KMS-11 (cell line): ENCODE results near the gene SECISBP2.

Source experiments
- H2AFZ ChIP-seq: fragments of 200-600 bp; sonication (generic); 2 replicates; pipeline ENCODE4 v1.6.1; 2016; ENCODE audit warnings: antibody characterized with exemption, mixed run types, low read depth
- H3K27ac ChIP-seq: fragments of 200-600 bp; sonication (generic); 2 replicates; pipeline ENCODE4 v1.6.1; 2016; ENCODE audit warnings: mild to moderate bottlenecking, mixed run types
- H3K27me3 ChIP-seq: fragments of 200-600 bp; sonication (generic); 2 replicates; pipeline ENCODE4 v1.6.1; 2017; ENCODE audit warnings: mild to moderate bottlenecking, low read depth, mixed run types, moderate library complexity; ENCODE audit not compliant: insufficient read depth
- H3K36me3 ChIP-seq: fragments of 200-600 bp; sonication (generic); 2 replicates; pipeline ENCODE4 v1.6.1; 2017; ENCODE audit warnings: mild to moderate bottlenecking, mixed run types; ENCODE audit not compliant: insufficient read depth
- H3K4me1 ChIP-seq: fragments of 200-600 bp; sonication (generic); 2 replicates; pipeline ENCODE4 v1.6.1; 2016; ENCODE audit warnings: mild to moderate bottlenecking, low read depth, mixed run types; ENCODE audit not compliant: poor library complexity, severe bottlenecking
- H3K4me2 ChIP-seq: fragments of 200-600 bp; sonication (generic); 2 replicates; pipeline ENCODE4 v1.7.0; 2016; ENCODE audit warnings: mild to moderate bottlenecking, mixed run types
- H3K4me3 ChIP-seq: fragments of 200-600 bp; sonication (generic); IDR thresholded peaks from 2 replicates; pipeline ENCODE4 v1.6.1; 2017; ENCODE audit warnings: low read depth, low read length, mixed read lengths; ENCODE audit not compliant: insufficient read depth
- H3K79me2 ChIP-seq: fragments of 200-600 bp; sonication (generic); 2 replicates; pipeline ENCODE4 v1.6.1; 2016; ENCODE audit warnings: low read depth, mixed run types; ENCODE audit not compliant: insufficient read depth
- H3K9ac ChIP-seq: fragments of 200-600 bp; sonication (generic); 2 replicates; pipeline ENCODE4 v1.6.1; 2016; ENCODE audit warnings: mild to moderate bottlenecking, mixed run types
- H4K20me1 ChIP-seq: fragments of 200-600 bp; sonication (generic); 2 replicates; pipeline ENCODE4 v1.6.1; 2016; ENCODE audit warnings: mild to moderate bottlenecking, mixed run types; ENCODE audit not compliant: insufficient read depth
- TF ChIP-seq, protein P1 (sequence below): fragments of 200-600 bp; sonication (generic); conservative IDR thresholded peaks from 2 replicates; pipeline ENCODE4 v1.6.1; 2017; ENCODE audit warnings: low read depth, mild to moderate bottlenecking, antibody characterized with exemption, low read length, moderate library complexity, mixed read lengths

The SECISBP2 gene

DNA sequence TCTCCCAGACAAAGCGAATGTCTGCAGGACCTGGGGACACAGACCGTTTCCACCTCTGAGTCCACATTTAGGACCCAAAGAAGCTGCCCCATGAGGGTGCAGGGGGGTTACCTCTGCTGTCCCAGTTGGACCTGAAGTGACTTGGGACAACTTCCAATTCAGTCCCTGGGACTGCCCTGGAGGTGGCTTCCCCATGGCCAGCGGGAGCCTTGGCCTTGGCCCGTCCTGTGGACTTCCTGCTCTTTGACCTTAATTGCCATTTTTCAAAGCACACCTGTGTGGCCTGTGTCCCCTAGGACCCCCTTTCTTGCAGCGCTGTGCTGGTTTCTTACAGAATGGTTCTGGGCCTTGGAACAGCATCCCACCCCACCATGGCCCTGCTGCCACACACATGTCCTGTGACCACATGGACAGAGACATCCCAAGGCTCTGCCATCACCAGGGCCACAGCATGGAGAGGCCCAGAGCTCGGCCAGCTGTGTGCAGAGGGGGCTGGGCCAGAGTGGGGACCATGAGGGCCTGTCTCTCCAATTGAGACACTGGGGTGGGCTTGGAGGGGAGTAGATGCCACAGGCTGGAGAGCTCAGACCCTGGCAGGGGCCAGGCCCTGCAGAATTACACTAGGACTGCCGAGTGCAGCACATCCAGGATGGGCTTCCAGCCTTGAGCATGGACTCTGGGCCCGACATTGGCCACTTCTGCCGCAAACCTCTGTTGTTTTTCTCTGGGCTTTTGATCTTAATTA is 45.8 kb downstream of the SECISBP2 start:
- Histone ChIP-seq H2AFZ (no peak overlapping the region), H3K27ac (no peak overlapping the region), H3K4me2 (no peak overlapping the region), H3K4me1 (no peaks in the 10 kb centered on the region), H4K20me1 (no peaks in the 10 kb centered on the region), H3K9ac (no peak overlapping the region), H3K27me3 (no peaks in the 10 kb centered on the region), H3K4me3 (no peak overlapping the region), H3K36me3 (no peaks in the 10 kb centered on the region), H3K79me2 (no peaks in the 10 kb centered on the region)
- TF ChIP-seq, protein P1, sequence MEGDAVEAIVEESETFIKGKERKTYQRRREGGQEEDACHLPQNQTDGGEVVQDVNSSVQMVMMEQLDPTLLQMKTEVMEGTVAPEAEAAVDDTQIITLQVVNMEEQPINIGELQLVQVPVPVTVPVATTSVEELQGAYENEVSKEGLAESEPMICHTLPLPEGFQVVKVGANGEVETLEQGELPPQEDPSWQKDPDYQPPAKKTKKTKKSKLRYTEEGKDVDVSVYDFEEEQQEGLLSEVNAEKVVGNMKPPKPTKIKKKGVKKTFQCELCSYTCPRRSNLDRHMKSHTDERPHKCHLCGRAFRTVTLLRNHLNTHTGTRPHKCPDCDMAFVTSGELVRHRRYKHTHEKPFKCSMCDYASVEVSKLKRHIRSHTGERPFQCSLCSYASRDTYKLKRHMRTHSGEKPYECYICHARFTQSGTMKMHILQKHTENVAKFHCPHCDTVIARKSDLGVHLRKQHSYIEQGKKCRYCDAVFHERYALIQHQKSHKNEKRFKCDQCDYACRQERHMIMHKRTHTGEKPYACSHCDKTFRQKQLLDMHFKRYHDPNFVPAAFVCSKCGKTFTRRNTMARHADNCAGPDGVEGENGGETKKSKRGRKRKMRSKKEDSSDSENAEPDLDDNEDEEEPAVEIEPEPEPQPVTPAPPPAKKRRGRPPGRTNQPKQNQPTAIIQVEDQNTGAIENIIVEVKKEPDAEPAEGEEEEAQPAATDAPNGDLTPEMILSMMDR = no peak

DNA sequence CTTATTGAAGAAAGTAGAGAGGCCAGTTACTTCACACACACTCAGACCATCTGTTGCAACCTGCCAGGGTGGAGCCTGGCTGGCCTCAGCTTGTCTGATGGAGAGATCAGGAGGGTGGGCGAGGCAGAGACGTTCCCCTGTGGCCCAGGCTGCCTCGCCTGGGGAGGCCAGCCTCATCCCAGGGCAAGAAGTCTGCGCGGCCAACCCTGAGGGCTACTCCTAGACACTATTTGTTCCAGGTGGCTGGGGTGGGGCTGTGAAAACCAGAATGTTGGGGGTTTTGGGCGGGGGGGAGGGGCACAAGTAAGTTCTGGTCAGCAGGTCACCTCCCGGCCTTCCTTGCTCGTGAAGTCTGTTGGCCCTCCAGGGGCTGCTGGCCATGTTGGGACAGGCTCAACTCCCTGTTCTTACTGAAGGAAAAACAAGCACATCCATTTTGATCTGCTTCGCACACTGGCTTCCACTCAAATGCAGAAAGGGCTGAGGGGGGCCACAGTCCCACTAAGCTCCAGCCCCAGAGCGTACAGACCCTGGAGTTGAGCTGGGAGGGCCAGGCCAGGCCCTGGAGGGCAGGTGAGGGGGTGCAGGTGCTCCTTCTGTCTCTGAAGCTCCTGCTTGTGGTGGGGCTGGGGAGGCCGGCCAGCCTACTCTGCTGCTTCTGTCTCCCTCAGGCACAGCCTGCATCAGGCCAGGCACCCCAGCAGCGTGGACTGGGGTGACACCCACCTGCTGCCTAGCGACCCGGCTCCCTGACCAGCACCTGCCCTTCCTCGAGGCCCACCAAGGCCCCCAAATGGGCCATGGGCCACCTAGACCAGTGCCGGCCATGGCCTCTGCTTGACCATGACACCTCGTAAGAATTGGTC is 46.6 kb downstream of the SECISBP2 start:
- Histone ChIP-seq H4K20me1 (no peaks in the 10 kb centered on the region), H3K4me2 (no peak overlapping the region), H3K79me2 (no peaks in the 10 kb centered on the region), H3K36me3 (no peaks in the 10 kb centered on the region), H3K4me1 (no peaks in the 10 kb centered on the region), H2AFZ (no peak overlapping the region), H3K9ac (no peak overlapping the region), H3K27ac (no peak overlapping the region), H3K27me3 (no peaks in the 10 kb centered on the region), H3K4me3 (no peak overlapping the region)
- TF ChIP-seq, protein P1 = no peak

DNA sequence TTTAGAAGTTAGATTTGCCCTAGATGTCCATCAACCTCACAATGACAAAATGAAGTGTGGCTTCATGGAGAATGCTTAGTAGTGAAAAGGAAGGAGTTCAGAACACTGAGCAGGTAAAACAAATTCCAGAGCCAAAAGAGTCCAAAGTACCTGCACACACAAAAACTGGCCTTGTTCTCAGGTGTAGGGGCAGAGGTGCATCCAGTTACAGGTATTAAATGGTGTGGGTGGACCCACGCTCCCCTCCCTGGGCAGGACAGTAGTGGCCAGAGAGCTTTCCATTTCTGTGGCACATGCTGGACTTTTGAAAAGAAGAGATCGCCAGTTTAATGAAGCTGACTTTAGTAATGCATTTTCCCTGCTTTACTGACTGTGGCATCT is 47.2 kb downstream of the SECISBP2 start:
- Histone ChIP-seq H2AFZ (no peak overlapping the region), H3K4me1 (no peaks in the 10 kb centered on the region), H3K4me3 (no peak overlapping the region), H3K9ac (no peak overlapping the region), H3K27me3 (no peaks in the 10 kb centered on the region), H4K20me1 (no peaks in the 10 kb centered on the region), H3K79me2 (no peaks in the 10 kb centered on the region), H3K27ac (no peak overlapping the region), H3K4me2 (no peak overlapping the region), H3K36me3 (no peaks in the 10 kb centered on the region)
- TF ChIP-seq, protein P1 = no peak

DNA sequence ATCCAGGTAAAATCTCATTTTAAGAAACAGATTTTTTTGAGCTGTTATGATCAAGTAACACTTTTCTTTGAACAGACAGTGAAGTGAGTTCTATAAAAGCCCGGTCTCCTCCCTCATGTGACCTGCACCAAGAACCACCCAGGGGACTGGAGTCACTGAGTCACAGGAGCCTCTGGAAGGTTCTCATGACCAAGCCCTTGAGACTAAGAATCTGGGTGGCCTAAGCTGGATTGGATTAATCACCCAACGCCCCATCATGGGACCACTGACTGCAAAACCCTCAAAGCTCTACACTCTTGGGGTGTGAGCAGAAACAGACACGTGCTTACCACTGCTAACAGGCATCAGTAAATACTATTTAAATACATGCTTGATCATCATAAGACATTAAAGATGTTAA is 48.4 kb downstream of the SECISBP2 start:
- H3K9ac ChIP-seq = no peak overlapping the region
- H3K27me3 ChIP-seq = no peaks in the 10 kb centered on the region

More for the DNA sequence above, 48.4 kb downstream of the SECISBP2 start:
- TF ChIP-seq, protein P1 = no peak
- no peaks in the 10 kb centered on the region for H3K79me2 ChIP-seq
- no peaks in the 10 kb centered on the region for H3K4me1 ChIP-seq
- no peaks in the 10 kb centered on the region for H3K36me3 ChIP-seq
- H3K4me2 ChIP-seq = no peak overlapping the region
- H3K27ac ChIP-seq = no peak overlapping the region
- H2AFZ ChIP-seq = no peak overlapping the region
- no peak overlapping the region for H3K4me3 ChIP-seq
- H4K20me1 ChIP-seq = no peaks in the 10 kb centered on the region
